ENCODE data around the gene NPTX2. TPM values are rescaled to one million over a fixed set of nuclear protein-coding genes. Genes with fewer than 3 reads are reported as not detected.

The NPTX2 gene
- polyA plus RNA-seq, 1 donor from 2014 or later: 0.98 TPM

- H3F3A ChIP-seq (ENCODE audit: insufficient read depth, low read length, poor library complexity, severe bottlenecking): no peaks in the 10 kb centered on the region
- H3K79me2 ChIP-seq (replicated peaks; ENCODE audit: insufficient read depth, low read length): no peaks in the 10 kb centered on the region
- no peaks in the 10 kb centered on the region for H4K20me1 ChIP-seq (ENCODE audit: insufficient read depth)
- peaks cover 75% of the 10 kb centered on the region for H3K27me3 ChIP-seq (ENCODE audit: insufficient read depth, low read depth, low read length)
- H2AFZ ChIP-seq (ENCODE audit: low read depth, low read length): peak overlapping the region; percentile 12
- H3K4me3 ChIP-seq (ENCODE audit: low read length): peak overlapping the region; percentile 65
- peak overlapping the region; percentile 45 for H3K9ac ChIP-seq (ENCODE audit: low read length)
- H3K9me3 ChIP-seq (ENCODE audit: low read length): no peaks in the 10 kb centered on the region
- H3K27ac ChIP-seq (ENCODE audit: low read length): no peak overlapping the region
- H3K36me3 ChIP-seq (ENCODE audit: insufficient read depth, low read length): no peaks in the 10 kb centered on the region
- TF ChIP-seq POLR2AphosphoS5 (IDR thresholded peaks at IDR 0.05): no peak
- TF ChIP-seq RAD21 (conservative IDR thresholded peaks at IDR 0.05): no peak
- no peak for TF ChIP-seq EZH2 (IDR thresholded peaks at IDR 0.05; ENCODE audit: borderline replicate concordance, insufficient read depth, low read length, poor library complexity, severe bottlenecking)
- TF ChIP-seq SMC3 (conservative IDR thresholded peaks at IDR 0.05; ENCODE audit: poor library complexity): no peak
- no peak for TF ChIP-seq MXI1 (conservative IDR thresholded peaks at IDR 0.05; ENCODE audit: poor library complexity, severe bottlenecking)
- TF ChIP-seq EP300 (conservative IDR thresholded peaks at IDR 0.05; ENCODE audit: poor library complexity, severe bottlenecking): no peak
- no peak for TF ChIP-seq REST (IDR thresholded peaks at IDR 0.05; ENCODE audit: borderline replicate concordance)
- TF ChIP-seq CTCF (IDR thresholded peaks at IDR 0.05; ENCODE audit: poor library complexity, severe bottlenecking): no peak
- TF ChIP-seq TAF1 (IDR thresholded peaks at IDR 0.05; ENCODE audit: low read depth): no peak
- H3K4me2 ChIP-seq (ENCODE audit: low read length): no peak overlapping the region
- no peaks in the 10 kb centered on the region for H3K9me2 ChIP-seq (ENCODE audit: insufficient read depth, low read length)
These were observed 569 bp upstream of the NPTX2 start for GRCh38 chr7:98616381-98617050.

GRCh38 chr7:98617960-98618418, 904 bp downstream of the NPTX2 start:
- H3K27me3 ChIP-seq (ENCODE audit: insufficient read depth, low read depth, low read length): peaks cover 72% of the 10 kb centered on the region
- H2AFZ ChIP-seq (ENCODE audit: low read depth, low read length): no peak overlapping the region
- peak overlapping the region; percentile 45 for H3K9ac ChIP-seq (ENCODE audit: low read length)
- no peak overlapping the region for H3K4me2 ChIP-seq (ENCODE audit: low read length)
- H3K9me2 ChIP-seq (ENCODE audit: insufficient read depth, low read length): no peaks in the 10 kb centered on the region
- no peaks in the 10 kb centered on the region for H3K36me3 ChIP-seq (ENCODE audit: insufficient read depth, low read length)
- no peaks in the 10 kb centered on the region for H3K79me2 ChIP-seq (replicated peaks; ENCODE audit: insufficient read depth, low read length)
- H3K4me3 ChIP-seq (ENCODE audit: low read length): peak overlapping the region; percentile 65
- no peaks in the 10 kb centered on the region for H3F3A ChIP-seq (ENCODE audit: insufficient read depth, low read length, poor library complexity, severe bottlenecking)
- H3K9me3 ChIP-seq (ENCODE audit: low read length): no peaks in the 10 kb centered on the region
- H4K20me1 ChIP-seq (ENCODE audit: insufficient read depth): no peaks in the 10 kb centered on the region
- TF ChIP-seq MXI1 (conservative IDR thresholded peaks at IDR 0.05; ENCODE audit: poor library complexity, severe bottlenecking) (no peak), SMC3 (conservative IDR thresholded peaks at IDR 0.05; ENCODE audit: poor library complexity) (no peak), RAD21 (conservative IDR thresholded peaks at IDR 0.05) (no peak), CTCF (IDR thresholded peaks at IDR 0.05; ENCODE audit: poor library complexity, severe bottlenecking) (no peak), TAF1 (IDR thresholded peaks at IDR 0.05; ENCODE audit: low read depth) (no peak), POLR2AphosphoS5 (IDR thresholded peaks at IDR 0.05) (no peak), REST (IDR thresholded peaks at IDR 0.05; ENCODE audit: borderline replicate concordance) (no peak), EP300 (conservative IDR thresholded peaks at IDR 0.05; ENCODE audit: poor library complexity, severe bottlenecking) (no peak), EZH2 (IDR thresholded peaks at IDR 0.05; ENCODE audit: borderline replicate concordance, insufficient read depth, low read length, poor library complexity, severe bottlenecking) (no peak)
- H3K27ac ChIP-seq (ENCODE audit: low read length): no peak overlapping the region
